ENCODE data around the gene TRAPPC10.

TRAPPC10 gene

DNA sequence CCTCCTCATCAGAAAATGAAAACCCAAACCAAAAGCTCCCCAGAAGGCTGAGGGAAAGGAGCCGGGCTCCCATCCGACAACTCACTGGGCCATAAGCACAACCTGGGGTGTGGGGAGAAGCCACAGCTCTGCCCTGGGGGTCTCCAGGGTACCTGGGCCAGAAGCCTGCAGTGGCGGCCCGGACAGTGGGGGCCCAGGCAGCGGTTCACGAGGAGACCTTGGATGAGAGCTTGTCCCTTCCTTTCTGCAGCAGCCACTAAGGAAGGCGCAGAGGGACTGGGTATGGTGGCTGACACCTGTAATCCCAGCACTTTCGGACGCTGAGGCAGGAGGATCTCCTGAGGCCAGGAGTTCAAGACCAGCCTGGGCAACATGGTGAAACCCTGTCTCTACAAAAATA is 17.5 kb upstream of the TRAPPC10 start:
- Mint-ChIP-seq H3K4me3 (no peak overlapping the region), H3K27ac (no peak overlapping the region), H3K27me3 (ENCODE audit: low read depth, poor library complexity) (peaks cover 17% of the 10 kb centered on the region), H3K9me3 (peaks cover 3% of the 10 kb centered on the region), H3K4me1 (peaks cover 5% of the 10 kb centered on the region), H3K36me3 (ENCODE audit: low read depth) (no peaks in the 10 kb centered on the region)
- TF ChIP-seq, protein P1, sequence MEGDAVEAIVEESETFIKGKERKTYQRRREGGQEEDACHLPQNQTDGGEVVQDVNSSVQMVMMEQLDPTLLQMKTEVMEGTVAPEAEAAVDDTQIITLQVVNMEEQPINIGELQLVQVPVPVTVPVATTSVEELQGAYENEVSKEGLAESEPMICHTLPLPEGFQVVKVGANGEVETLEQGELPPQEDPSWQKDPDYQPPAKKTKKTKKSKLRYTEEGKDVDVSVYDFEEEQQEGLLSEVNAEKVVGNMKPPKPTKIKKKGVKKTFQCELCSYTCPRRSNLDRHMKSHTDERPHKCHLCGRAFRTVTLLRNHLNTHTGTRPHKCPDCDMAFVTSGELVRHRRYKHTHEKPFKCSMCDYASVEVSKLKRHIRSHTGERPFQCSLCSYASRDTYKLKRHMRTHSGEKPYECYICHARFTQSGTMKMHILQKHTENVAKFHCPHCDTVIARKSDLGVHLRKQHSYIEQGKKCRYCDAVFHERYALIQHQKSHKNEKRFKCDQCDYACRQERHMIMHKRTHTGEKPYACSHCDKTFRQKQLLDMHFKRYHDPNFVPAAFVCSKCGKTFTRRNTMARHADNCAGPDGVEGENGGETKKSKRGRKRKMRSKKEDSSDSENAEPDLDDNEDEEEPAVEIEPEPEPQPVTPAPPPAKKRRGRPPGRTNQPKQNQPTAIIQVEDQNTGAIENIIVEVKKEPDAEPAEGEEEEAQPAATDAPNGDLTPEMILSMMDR (IDR thresholded peaks at IDR 0.05) = no peak
- no peak for DNase-seq

DNA sequence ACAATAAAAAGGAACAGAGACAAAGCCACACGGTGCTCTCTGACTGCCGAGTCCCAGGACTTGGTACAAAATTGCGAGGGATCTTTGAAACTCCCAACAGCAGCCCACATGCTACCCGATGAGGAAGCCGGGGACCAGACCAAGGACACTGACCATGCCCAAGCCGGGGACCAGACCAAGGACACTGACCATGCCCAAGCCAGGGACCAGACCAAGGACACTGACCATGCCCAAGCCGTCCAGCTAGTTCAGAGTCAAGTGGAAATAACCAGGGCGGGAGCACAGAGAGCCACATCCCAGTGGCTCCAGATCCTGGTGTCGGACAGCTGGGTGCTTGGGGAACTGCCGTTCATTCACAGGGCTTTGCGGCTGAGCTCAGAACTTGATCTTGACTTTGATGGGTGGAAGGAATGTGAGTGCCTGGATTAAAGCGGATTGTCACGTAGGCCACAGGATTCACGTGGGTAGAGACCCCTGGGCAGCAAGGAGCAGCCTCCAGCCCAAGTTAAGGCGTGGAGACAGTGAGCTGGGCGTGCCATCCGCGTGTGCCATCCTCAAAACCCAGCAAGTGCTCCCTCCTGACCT is 16.5 kb upstream of the TRAPPC10 start:
- no peak for DNase-seq
- Mint-ChIP-seq H3K27ac (no peak overlapping the region), H3K27me3 (ENCODE audit: low read depth, poor library complexity) (peaks cover 23% of the 10 kb centered on the region), H3K9me3 (peaks cover 3% of the 10 kb centered on the region), H3K36me3 (ENCODE audit: low read depth) (no peaks in the 10 kb centered on the region), H3K4me1 (peaks cover 5% of the 10 kb centered on the region), H3K4me3 (no peak overlapping the region)
- TF ChIP-seq, protein P1 (IDR thresholded peaks at IDR 0.05) = no peak

DNA sequence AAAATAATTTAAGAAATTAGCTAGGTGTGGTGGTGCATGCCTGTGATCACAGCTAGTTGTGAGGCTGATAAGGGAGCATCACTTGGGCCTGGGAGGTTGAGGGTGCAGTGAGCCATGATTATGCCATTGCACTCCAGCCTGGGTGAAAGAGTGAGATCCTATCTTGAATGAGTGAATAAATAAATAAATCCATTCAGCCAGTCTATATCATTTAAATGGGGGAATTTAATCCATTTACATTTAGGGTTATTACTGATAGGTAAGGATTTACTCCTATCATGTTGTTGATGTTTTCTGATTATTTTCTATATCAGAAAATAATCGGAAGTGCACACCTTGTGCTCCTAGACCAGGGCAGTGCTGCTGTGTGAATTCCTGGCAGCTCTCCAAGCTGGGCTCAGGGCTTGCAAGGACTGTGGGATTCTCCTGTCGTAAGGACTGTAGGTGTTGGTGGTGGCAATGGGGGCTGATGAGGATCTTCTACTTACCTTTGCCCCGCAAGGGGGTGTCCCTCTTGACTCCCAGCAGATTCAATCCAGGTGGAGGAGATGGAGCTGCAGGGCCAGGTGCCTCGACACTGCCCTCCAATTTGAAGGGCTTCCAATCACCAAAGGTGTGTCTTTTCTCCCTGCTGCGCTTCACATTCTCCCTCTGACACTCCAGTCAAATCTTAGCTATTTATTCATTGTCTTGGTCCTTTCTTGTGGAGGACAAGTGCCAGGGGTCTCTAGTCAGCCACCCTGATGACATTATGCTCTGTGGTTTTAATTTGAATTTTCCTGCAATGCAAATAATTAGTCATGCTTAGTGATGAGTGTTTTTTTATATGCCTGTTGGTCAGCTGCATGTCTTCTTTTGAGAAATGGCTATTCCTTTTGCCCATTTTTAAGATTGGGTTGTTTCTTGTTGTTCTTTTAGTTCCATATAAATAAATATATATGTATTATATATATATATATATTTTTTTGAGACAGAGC is 14.1 kb upstream of the TRAPPC10 start:
- Mint-ChIP-seq H3K27ac (no peak overlapping the region), H3K4me1 (peaks cover 5% of the 10 kb centered on the region), H3K27me3 (ENCODE audit: low read depth, poor library complexity) (peaks cover 26% of the 10 kb centered on the region)

DNA sequence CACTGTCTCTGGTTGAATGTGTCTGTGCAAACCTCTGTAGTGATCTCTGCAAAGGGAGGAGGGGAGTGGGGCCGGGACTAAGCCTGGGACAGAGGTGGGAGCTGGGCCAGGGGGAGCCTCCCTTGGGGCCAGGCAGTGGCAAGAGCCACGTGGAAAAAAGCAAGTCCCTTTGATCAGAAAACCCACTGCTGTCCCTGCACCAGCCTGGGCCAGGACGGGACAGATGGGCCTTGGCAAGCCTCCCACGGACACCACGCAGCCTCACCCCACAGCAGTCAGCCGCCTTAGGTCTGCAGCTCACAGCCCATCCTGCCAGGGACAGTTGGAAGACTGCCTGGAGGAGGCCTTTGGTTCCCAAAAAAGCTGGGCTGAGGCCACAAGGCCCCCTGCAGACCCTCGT is 11.7 kb upstream of the TRAPPC10 start:
- no peak for DNase-seq
- no peaks in the 10 kb centered on the region for H3K36me3 Mint-ChIP-seq (ENCODE audit: low read depth)
- H3K4me1 Mint-ChIP-seq = no peaks in the 10 kb centered on the region
- no peak overlapping the region for H3K4me3 Mint-ChIP-seq
- peaks cover 26% of the 10 kb centered on the region for H3K27me3 Mint-ChIP-seq (ENCODE audit: low read depth, poor library complexity)
- no peak overlapping the region for H3K27ac Mint-ChIP-seq
- peaks cover 3% of the 10 kb centered on the region for H3K9me3 Mint-ChIP-seq
- TF ChIP-seq, protein P1 (IDR thresholded peaks at IDR 0.05) = no peak

More for the DNA sequence above, 14.1 kb upstream of the TRAPPC10 start:
- Mint-ChIP-seq H3K9me3 (peaks cover 3% of the 10 kb centered on the region), H3K36me3 (ENCODE audit: low read depth) (no peaks in the 10 kb centered on the region), H3K4me3 (no peak overlapping the region)
- DNase-seq = no peak
- TF ChIP-seq, protein P1 (IDR thresholded peaks at IDR 0.05) = no peak

DNA sequence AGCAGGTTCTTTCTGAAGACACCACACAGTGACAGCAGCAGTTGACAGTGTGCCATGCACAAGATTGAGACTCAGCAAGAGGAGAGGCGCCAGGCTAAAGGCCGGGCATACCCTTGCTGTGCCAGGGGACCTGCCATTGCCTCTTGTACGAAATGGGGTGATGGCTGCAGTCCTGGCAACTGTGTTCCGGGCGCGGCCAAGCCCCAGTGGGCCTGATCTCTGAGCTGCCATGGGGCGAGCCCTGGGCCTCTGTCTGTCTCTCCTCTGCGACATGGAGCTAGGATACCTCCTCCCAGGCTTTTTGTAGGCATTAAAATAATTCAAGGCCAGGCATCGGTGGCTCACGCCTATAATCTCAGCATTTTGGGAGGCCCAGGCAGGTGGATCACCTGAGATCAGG is 9.6 kb upstream of the TRAPPC10 start:
- H3K9me3 Mint-ChIP-seq = no peaks in the 10 kb centered on the region
- H3K27ac Mint-ChIP-seq = no peak overlapping the region
- no peak for DNase-seq
- H3K27me3 Mint-ChIP-seq (ENCODE audit: low read depth, poor library complexity) = peaks cover 21% of the 10 kb centered on the region
- no peaks in the 10 kb centered on the region for H3K36me3 Mint-ChIP-seq (ENCODE audit: low read depth)
- TF ChIP-seq, protein P1 (IDR thresholded peaks at IDR 0.05) = no peak
- no peaks in the 10 kb centered on the region for H3K4me1 Mint-ChIP-seq
- no peak overlapping the region for H3K4me3 Mint-ChIP-seq
